Measurements from ENCODE around the gene PER1.

DNA sequence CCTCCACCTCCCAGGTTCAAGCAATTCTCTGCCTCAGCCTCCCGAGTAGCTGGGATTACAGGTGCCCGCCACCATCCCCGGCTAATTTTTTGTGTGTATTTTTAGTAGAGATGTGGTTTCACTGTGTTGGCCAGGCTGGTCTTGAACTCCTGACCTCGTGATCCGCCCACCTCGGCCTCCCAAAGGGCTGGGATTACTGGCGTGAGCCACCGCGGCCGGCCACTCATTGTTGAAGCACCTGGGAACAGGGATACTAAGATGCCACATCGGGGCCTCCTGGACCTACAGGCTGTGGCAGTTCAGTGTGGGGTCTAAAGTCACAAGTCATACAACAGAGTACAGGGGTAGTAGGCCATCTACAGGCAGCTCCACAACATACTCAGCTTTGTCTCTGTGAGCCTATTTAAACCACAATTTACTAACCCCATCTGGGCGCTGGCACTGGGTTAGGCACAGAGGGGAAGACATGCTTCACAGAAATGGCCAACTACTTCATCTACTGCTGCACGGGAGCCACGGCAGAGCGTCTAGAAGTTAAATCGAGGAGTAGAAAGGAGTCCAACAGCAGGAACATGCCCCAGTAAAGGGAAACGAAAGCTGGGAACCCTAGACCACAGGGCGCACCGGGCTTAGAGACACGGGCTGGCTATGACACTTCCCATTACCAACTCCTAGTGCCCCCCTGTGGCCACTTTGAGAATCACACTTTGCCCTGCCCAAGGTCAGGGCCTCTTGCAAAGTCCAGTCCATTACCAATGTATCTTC, 6.2 kb upstream of the PER1 start:
- TF ChIP-seq, protein P1, sequence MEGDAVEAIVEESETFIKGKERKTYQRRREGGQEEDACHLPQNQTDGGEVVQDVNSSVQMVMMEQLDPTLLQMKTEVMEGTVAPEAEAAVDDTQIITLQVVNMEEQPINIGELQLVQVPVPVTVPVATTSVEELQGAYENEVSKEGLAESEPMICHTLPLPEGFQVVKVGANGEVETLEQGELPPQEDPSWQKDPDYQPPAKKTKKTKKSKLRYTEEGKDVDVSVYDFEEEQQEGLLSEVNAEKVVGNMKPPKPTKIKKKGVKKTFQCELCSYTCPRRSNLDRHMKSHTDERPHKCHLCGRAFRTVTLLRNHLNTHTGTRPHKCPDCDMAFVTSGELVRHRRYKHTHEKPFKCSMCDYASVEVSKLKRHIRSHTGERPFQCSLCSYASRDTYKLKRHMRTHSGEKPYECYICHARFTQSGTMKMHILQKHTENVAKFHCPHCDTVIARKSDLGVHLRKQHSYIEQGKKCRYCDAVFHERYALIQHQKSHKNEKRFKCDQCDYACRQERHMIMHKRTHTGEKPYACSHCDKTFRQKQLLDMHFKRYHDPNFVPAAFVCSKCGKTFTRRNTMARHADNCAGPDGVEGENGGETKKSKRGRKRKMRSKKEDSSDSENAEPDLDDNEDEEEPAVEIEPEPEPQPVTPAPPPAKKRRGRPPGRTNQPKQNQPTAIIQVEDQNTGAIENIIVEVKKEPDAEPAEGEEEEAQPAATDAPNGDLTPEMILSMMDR (IDR thresholded peaks at IDR 0.05), result peak in 4 of 7 experiments; percentile 83 to 96 (median 90)
- TF ChIP-seq POLR2A (IDR thresholded peaks at IDR 0.05), result peak in 1 of 3 donors; percentile 45

Data from body of pancreas (tissue), 4 donors.